ENCODE data around the gene RALY.

DNA sequence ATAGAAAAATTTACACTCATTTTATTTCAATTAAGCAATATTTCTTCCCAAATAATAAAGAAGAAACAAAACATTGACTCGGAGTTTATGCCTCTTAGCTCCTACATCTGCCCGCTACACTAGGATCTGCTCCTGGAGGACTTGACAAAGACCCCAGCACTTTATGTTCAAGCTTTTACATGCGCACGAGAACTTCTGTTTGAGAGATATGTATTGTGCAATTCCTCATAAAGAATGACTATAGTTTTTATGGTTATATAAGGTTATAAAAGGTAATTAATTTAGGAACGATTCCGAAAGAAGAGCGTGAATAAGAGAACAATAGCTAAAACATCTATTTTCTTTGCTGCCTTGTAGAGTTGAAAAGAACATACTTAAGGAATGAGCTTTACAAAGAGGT is 12.4 kb upstream of the RALY start:
- TF ChIP-seq SUZ12 (IDR thresholded peaks at IDR 0.05) (no peak), SP1 (IDR thresholded peaks at IDR 0.05) (no peak), ZNF384 (IDR thresholded peaks at IDR 0.05) (no peak), FOXK2 (IDR thresholded peaks at IDR 0.05) (no peak), NFRKB (IDR thresholded peaks at IDR 0.05) (no peak), BHLHE40 (IDR thresholded peaks at IDR 0.05; ENCODE audit: borderline replicate concordance) (no peak), CTBP1 (IDR thresholded peaks at IDR 0.05; ENCODE audit: borderline replicate concordance) (no peak), FOXM1 (IDR thresholded peaks at IDR 0.05; ENCODE audit: borderline replicate concordance) (no peak), TARDBP (IDR thresholded peaks at IDR 0.05) (no peak), ARNT (IDR thresholded peaks at IDR 0.05) (no peak), L3MBTL2 (conservative IDR thresholded peaks at IDR 0.05) (no peak)
- TF ChIP-seq, protein P1, sequence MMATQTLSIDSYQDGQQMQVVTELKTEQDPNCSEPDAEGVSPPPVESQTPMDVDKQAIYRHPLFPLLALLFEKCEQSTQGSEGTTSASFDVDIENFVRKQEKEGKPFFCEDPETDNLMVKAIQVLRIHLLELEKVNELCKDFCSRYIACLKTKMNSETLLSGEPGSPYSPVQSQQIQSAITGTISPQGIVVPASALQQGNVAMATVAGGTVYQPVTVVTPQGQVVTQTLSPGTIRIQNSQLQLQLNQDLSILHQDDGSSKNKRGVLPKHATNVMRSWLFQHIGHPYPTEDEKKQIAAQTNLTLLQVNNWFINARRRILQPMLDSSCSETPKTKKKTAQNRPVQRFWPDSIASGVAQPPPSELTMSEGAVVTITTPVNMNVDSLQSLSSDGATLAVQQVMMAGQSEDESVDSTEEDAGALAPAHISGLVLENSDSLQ (IDR thresholded peaks at IDR 0.05) = no peak
